ENCODE data around the gene DNAJC3. TPM values are rescaled to one million over a fixed set of nuclear protein-coding genes. Genes with fewer than 3 reads are reported as not detected.

DNAJC3 gene
- total RNA-seq, 4 donors from 2014 or later = 16.9 to 67.6 (median 53.5) TPM

DNA sequence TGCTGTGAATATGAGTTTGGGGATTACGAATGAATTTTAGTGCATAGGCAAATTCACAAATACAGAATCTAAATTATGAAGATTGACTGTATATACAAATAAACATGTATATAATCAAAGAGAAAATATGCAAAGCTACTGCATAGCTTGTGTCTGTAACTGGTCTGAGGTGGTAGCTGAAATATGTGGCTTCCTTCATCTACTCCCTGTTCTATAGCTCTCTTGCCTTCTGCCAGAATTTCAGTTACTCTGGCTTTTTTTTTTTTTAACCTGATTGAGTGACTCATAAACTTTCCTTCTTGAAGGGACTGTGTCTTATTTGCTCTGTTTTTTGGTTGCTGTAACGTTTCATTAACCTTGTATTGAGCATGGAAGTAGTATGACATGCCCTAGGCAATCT lies 26.6 kb downstream of the DNAJC3 start:
- Histone ChIP-seq H3K27ac (no peak overlapping the region), H3K4me3 (no peak overlapping the region), H3K36me3 (no peaks in the 10 kb centered on the region), H3K9me3 (no peaks in the 10 kb centered on the region), H3K27me3 (no peaks in the 10 kb centered on the region), H3K4me1 (no peaks in the 10 kb centered on the region)
- intact Hi-C loops (cut with DNase I; ENCODE audit: low total_unique reads) = no loop called here
- TF ChIP-seq CTCF (IDR thresholded peaks at IDR 0.05) (no peak), POLR2A (IDR thresholded peaks at IDR 0.05) (no peak)
- no peak for DNase-seq

DNA sequence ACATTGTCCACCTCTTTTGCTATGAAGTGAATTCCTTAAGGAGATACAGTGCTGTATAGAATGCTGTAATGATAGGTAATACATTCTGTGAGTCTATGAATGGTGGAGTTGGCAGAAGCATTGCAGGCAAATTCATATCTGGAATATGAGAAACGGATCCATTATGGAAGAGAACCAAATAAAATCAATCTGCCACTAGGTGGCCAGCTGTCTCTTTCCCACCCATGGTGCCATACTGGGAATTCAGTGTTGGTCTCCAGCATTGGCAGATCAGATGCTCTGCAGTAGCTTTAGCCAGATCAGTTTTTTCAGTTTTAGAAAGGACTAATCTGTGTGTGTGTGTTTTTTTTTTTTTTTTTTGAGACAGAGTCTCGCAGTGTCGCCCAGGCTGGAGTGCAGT lies 27.6 kb downstream of the DNAJC3 start:
- intact Hi-C loops (cut with DNase I; ENCODE audit: low total_unique reads) = no loop called here
- TF ChIP-seq POLR2A (IDR thresholded peaks at IDR 0.05) = no peak
- no peak for TF ChIP-seq CTCF (IDR thresholded peaks at IDR 0.05)
- H3K27me3 ChIP-seq = no peaks in the 10 kb centered on the region

GRCh38 chr13:95706356-95706755 lies 29.4 kb downstream of the DNAJC3 start:
- TF ChIP-seq POLR2A (IDR thresholded peaks at IDR 0.05) (no peak), CTCF (IDR thresholded peaks at IDR 0.05) (no peak)
- intact Hi-C loops (cut with DNase I; ENCODE audit: low total_unique reads) = no loop called here
- H3K27me3 ChIP-seq = no peaks in the 10 kb centered on the region

More for the DNA sequence above, 27.6 kb downstream of the DNAJC3 start:
- H3K9me3 ChIP-seq = no peaks in the 10 kb centered on the region
- H3K36me3 ChIP-seq = no peaks in the 10 kb centered on the region
- H3K4me3 ChIP-seq = no peak overlapping the region
- no peak overlapping the region for H3K27ac ChIP-seq
- no peak for DNase-seq
- H3K4me1 ChIP-seq = no peaks in the 10 kb centered on the region

DNA sequence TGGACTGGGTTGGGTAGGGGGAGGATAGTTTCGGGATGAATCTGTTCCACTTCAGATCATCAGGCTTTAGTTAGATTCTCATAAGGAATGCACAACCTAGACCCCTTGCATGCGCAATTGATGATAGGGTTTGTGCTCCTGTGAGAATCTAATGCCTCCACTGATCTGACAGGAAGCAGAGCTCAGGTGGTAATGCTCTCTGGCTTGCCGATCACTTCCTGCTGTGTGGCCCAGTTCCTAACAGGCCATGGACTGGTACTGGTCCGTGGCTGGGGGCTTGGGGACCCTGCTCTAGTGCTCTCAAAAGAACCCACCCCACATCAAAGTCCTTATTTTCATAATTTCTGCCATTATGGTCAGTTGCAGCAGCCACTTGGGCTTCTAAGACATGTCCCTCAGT lies 30.1 kb downstream of the DNAJC3 start:
- intact Hi-C loops (cut with DNase I; ENCODE audit: low total_unique reads) = no loop called here
- no peak overlapping the region for H3K4me3 ChIP-seq
- no peaks in the 10 kb centered on the region for H3K4me1 ChIP-seq
- H3K27me3 ChIP-seq = no peaks in the 10 kb centered on the region
- TF ChIP-seq CTCF (IDR thresholded peaks at IDR 0.05) = no peak
- no peak for TF ChIP-seq POLR2A (IDR thresholded peaks at IDR 0.05)
- no peaks in the 10 kb centered on the region for H3K36me3 ChIP-seq
- no peak overlapping the region for H3K27ac ChIP-seq
- H3K9me3 ChIP-seq = no peaks in the 10 kb centered on the region
- no peak for DNase-seq

More at GRCh38 chr13:95706356-95706755, 29.4 kb downstream of the DNAJC3 start:
- no peak for DNase-seq
- H3K36me3 ChIP-seq = no peaks in the 10 kb centered on the region
- no peaks in the 10 kb centered on the region for H3K4me1 ChIP-seq
- H3K4me3 ChIP-seq = no peak overlapping the region
- no peaks in the 10 kb centered on the region for H3K9me3 ChIP-seq
- H3K27ac ChIP-seq = no peak overlapping the region

DNA sequence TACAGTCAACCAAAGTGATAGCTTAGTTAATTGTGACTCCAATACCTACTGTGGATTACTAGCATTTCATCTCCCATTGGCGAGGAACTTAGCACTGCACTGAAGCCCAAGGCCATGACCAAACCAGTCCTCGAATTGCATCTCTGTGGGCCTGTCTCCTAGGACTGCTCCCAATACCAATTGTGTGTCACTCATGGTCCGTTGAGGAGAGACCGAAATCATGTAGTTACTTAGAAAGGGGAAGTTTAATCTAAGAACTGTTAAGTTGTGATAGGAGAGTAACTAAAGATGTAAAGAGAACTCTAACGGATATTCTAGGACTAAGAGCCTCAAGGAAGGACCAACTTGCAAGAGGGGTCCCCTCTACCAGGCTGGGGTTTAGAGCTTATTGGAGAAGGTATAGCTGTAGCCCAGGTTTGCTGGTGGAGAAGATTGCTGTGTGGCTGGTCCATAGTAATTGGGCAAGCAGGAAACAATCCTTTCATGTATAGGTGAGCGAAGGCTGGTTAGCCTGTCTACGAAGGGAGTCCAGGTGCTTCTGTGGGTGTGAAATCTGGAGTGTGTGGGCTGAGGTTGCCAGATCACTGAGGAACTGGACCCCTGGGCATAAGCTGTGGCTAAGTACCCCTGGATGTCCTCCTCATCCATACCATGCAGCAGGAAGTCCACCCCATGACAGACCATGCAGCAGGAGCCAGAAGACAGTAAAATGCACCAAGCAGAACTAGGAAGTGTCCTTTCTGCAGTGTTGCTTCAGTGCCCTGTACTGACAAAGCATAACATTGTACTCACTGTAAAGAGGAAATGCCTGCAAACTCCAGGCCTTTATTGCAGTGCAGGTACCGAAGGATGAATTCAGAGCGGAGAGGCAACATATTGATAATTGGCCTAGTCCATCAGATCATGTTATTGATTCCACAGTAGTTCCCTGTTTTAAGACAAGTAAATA lies 30.8 kb downstream of the DNAJC3 start:
- intact Hi-C loops (cut with DNase I; ENCODE audit: low total_unique reads) = no loop called here
- no peaks in the 10 kb centered on the region for H3K9me3 ChIP-seq
- DNase-seq = no peak
- TF ChIP-seq POLR2A (IDR thresholded peaks at IDR 0.05) (no peak), CTCF (IDR thresholded peaks at IDR 0.05) (no peak)
- no peak overlapping the region for H3K27ac ChIP-seq
- H3K27me3 ChIP-seq = no peaks in the 10 kb centered on the region
- H3K36me3 ChIP-seq = no peaks in the 10 kb centered on the region
- no peaks in the 10 kb centered on the region for H3K4me1 ChIP-seq
- H3K4me3 ChIP-seq = no peak overlapping the region
